Hepatocyte (in vitro differentiated cells): ENCODE measurements around the gene SEC22C.

Source experiments
- CTCF ChIP-seq: fragments of 200-600 bp; sonication (generic); IDR thresholded peaks from 2 replicates; pipeline ENCODE4 v1.5.1; 2016; ENCODE audit warnings: antibody characterized with exemption, mild to moderate bottlenecking; ENCODE audit not compliant: poor library complexity
- EZH2phosphoT487 ChIP-seq: fragments of 200-600 bp; sonication (generic); IDR thresholded peaks from one replicate; pipeline ENCODE4 v1.6.1; 2018; ENCODE audit warnings: antibody characterized with exemption, mild to moderate bottlenecking, low read depth, moderate library complexity; ENCODE audit not compliant: unreplicated experiment, severe bottlenecking

GRCh38 chr3:42515976-42516375 is 65.8 kb downstream of the SEC22C start:
- TF ChIP-seq EZH2phosphoT487 (no peak), CTCF (no peak)
